GM12878 (cell line): ENCODE data around the gene EYS. TPM values are rescaled to one million over a fixed set of nuclear protein-coding genes. Genes with fewer than 3 reads are reported as not detected.

Experiments
- ATAC-seq: fragments of 200-7000 bp; cut with Tn5 transposase; 3 replicates; pipeline ENCODE4 v1.9.1; 2020; ENCODE audit warnings: mild to moderate bottlenecking, moderate library complexity
- BruUV-seq: library from RNA; stranded (reverse); fragments of 400-500 nt; replicated peaks from 2 replicates; lab custom pipeline; 2021; lab: Mats Ljungman, UMichigan
- CTCF ChIA-PET: fragments of 300-600 bp; sonication (Branson Sonifier 250); formaldehyde crosslinking; extraction: SDS; loops from one replicate; lab custom pipeline; 2021; ENCODE audit warnings: inconsistent platforms; lab: Yijun Ruan, JAX
- POLR2A ChIA-PET: fragments of 350-600 bp; formaldehyde crosslinking; extraction: SDS; loops from one replicate; lab custom pipeline; 2021; ENCODE audit warnings: inconsistent platforms; lab: Charles Lee
- RAD21 ChIA-PET: fragments of 300-600 bp; sonication (Branson Sonifier 250); formaldehyde crosslinking; loops from one replicate; lab custom pipeline; 2023; ENCODE audit warnings: antibody characterized with exemption; ENCODE audit not compliant: unreplicated experiment; lab: Charles Lee
- SMC1A ChIA-PET: fragments of 300-600 bp; sonication (Branson Sonifier 250); formaldehyde crosslinking; loops from one replicate; lab custom pipeline; 2023; ENCODE audit not compliant: unreplicated experiment, uncharacterized antibody; lab: Charles Lee
- DNase-seq: peaks from one replicate; pipeline ENCODE4 v3.0.0-alpha.2; 2011; ENCODE audit warnings: low read depth, low spot score
- FAIRE-seq: peaks from 3 replicates; lab custom pipeline; 2011; peaks lifted over from hg19 to GRCh38; lab: Jason Lieb, UNC
- H2AFZ ChIP-seq: 2 replicates; pipeline ENCODE4 v1.6.0; 2011; ENCODE audit warnings: low read depth, low read length, control low read depth; ENCODE audit not compliant: control insufficient read depth
- H3K27ac ChIP-seq: 2 replicates; pipeline ENCODE4 v1.5.1; 2011; ENCODE audit warnings: control low read depth; ENCODE audit not compliant: control insufficient read depth, insufficient read depth
- H3K27me3 ChIP-seq, 2 experiments: replicated peaks in 1 of 2; 2 replicates each; pipeline versions ENCODE4 v1.6.0 to v1.6.1; 2011; ENCODE audit warnings: low read length in 1 of 2; ENCODE audit not compliant: control insufficient read depth in 2 of 2, insufficient read depth in 2 of 2
- H3K36me3 ChIP-seq, 2 experiments: 2 replicates each; pipeline ENCODE4 v1.5.1; 2011; ENCODE audit warnings: low read length in 1 of 2; ENCODE audit not compliant: control insufficient read depth in 2 of 2, insufficient read depth in 2 of 2
- H3K4me1 ChIP-seq: 2 replicates; pipeline ENCODE4 v1.6.1; 2011; ENCODE audit warnings: mild to moderate bottlenecking, low read length, moderate library complexity, mixed read lengths; ENCODE audit not compliant: control insufficient read depth, insufficient read depth
- H3K4me2 ChIP-seq: 2 replicates; pipeline ENCODE4 v1.6.0; 2011; ENCODE audit warnings: control low read depth; ENCODE audit not compliant: control insufficient read depth, insufficient read depth
- H3K4me3 ChIP-seq: fragments of 200-600 bp; sonication (generic); 2 replicates; pipeline ENCODE4 v1.5.1; 2016
- H3K79me2 ChIP-seq: 2 replicates; pipeline ENCODE4 v1.6.0; 2011; ENCODE audit warnings: low read length; ENCODE audit not compliant: control insufficient read depth, insufficient read depth
- H3K9ac ChIP-seq: 2 replicates; pipeline ENCODE4 v1.8.0; 2011; ENCODE audit warnings: low read length, control low read depth, mixed read lengths; ENCODE audit not compliant: control insufficient read depth, insufficient read depth
- H3K9me3 ChIP-seq: replicated peaks from 3 replicates; pipeline ENCODE4 v1.5.1; 2011; ENCODE audit warnings: mild to moderate bottlenecking, low read length; ENCODE audit not compliant: control insufficient read depth, insufficient read depth
- H4K20me1 ChIP-seq: 2 replicates; pipeline ENCODE4 v1.6.0; 2011; ENCODE audit not compliant: control insufficient read depth, insufficient read depth
- BMI1 ChIP-seq: fragments of 450-650 bp; IDR thresholded peaks from 2 replicates; pipeline ENCODE4 v1.6.1; 2016; ENCODE audit warnings: mild to moderate bottlenecking, moderate library complexity, borderline replicate concordance
- EED ChIP-seq: sonication (generic); IDR thresholded peaks from 2 replicates; pipeline ENCODE4 v1.6.1; 2016; ENCODE audit warnings: antibody characterized with exemption, low read depth
- KLF5 ChIP-seq: fragments of 450-650 bp; IDR thresholded peaks from 2 replicates; pipeline ENCODE4 v1.6.1; 2014; ENCODE audit warnings: mild to moderate bottlenecking; ENCODE audit not compliant: partially characterized antibody
- NKRF ChIP-seq: fragments of 450-650 bp; conservative IDR thresholded peaks from 2 replicates; pipeline ENCODE4 v1.6.1; 2017; ENCODE audit warnings: mild to moderate bottlenecking, moderate library complexity
- RELA ChIP-seq: fragments of 450-650 bp; IDR thresholded peaks from 2 replicates; pipeline ENCODE4 v1.8.0; 2014; ENCODE audit warnings: borderline replicate concordance; ENCODE audit not compliant: partially characterized antibody
- ZBED1 ChIP-seq: IDR thresholded peaks from 2 replicates; pipeline ENCODE4 v1.6.1; 2016; ENCODE audit warnings: borderline replicate concordance
- ZNF217 ChIP-seq: fragments of 450-650 bp; IDR thresholded peaks from 2 replicates; pipeline ENCODE4 v1.6.1; 2017; ENCODE audit warnings: antibody characterized with exemption, mild to moderate bottlenecking
- WGBS: methylation state at CpG from one replicate; pipeline ENCODE4 v1.1.6; 2016; ENCODE audit warnings: low lambda C conversion rate; ENCODE audit not compliant: insufficient replicate concordance, insufficient coverage; ENCODE audit errors: missing lambda C conversion rate; 5-methylcytosine and 5-hydroxymethylcytosine counted together
- in situ Hi-C: fragments of 300-500 bp; cut with MboI; formaldehyde crosslinking; loops from 9 replicates; pipeline ENCODE4 v1.14.3; 2018; ENCODE audit warnings: mixed read lengths
- intact Hi-C: fragments of 100-400 bp; cut with micrococcal nuclease; formaldehyde crosslinking; loops from one replicate; pipeline ENCODE4 v1.14.2; 2022; ENCODE audit not compliant: unreplicated experiment
- polyA plus RNA-seq, 11 experiments: library from polyadenylated mRNA; depleted of rRNA in 4 of 11; unstranded in 6 of 11; stranded (reverse) in 5 of 11; fragments of >200 nt; fragmentation: Nextera tagmentation in 4 of 11; fragmentation: Illumina TruSeq in 1 of 11; extraction: Ambion mirVana in 4 of 11; extraction: Trizol in 1 of 11; gene quantifications; 1 replicate in 1 of 11; 2 replicates in 10 of 11; pipeline versions ENCODE4 v1.2.1 to v1.2.3, GENCODE V29; 2011 to 2016; ENCODE audit warnings: inconsistent platforms in 2 of 11, missing spikeins in 2 of 11, low read depth in 1 of 11
- total RNA-seq, 4 experiments: library from RNA; depleted of rRNA in 3 of 4; stranded (reverse); fragments of >200 nt in 3 of 4; fragmentation: Illumina TruSeq in 1 of 4; extraction: Trizol in 1 of 4; gene quantifications; 2 replicates each; pipeline versions ENCODE4 v1.2.1 to v1.2.3, GENCODE V29; 2013 to 2021

EYS gene
- total and polyA plus RNA-seq, 10 of the 15 experiments (the other 5 are each of a cell fraction or from before 2014, with no cell fraction given) = under 0.01 to 0.14 (median 0.02) TPM; not detected in 1

GRCh38 chr6:65199121-65199520 lies 507.9 kb downstream of the EYS start:
- Histone ChIP-seq H4K20me1 (no peaks in the 10 kb centered on the region), H3K27me3 (no peaks in the 10 kb centered on the region), H3K9ac (no peak overlapping the region)
- TF ChIP-seq KLF5 (no peak), NKRF (no peak), EED (no peak), ZNF217 (no peak), RELA (no peak), BMI1 (no peak), ZBED1 (no peak)
- TF ChIP-seq, all 136 proteins: peak for 0
- intact Hi-C loops = no loop called here
- no peaks in the 10 kb centered on the region for H3K36me3 ChIP-seq
- RAD21 ChIA-PET = no interaction called here
- BruUV-seq = no TSS peak
- no peak overlapping the region for H3K27ac ChIP-seq
- CTCF ChIA-PET = no interaction called here
- SMC1A ChIA-PET = no interaction called here
- POLR2A ChIA-PET = no interaction called here
- no peak for DNase-seq
- WGBS = 19% methylated on average over 3 of the region's 3 CpGs
- ATAC-seq = no peak
- H3K9me3 ChIP-seq = no peaks in the 10 kb centered on the region
- no peak for FAIRE-seq
- in situ Hi-C loops = no loop called here
- no peaks in the 10 kb centered on the region for H3K79me2 ChIP-seq
- H3K4me1 ChIP-seq = no peaks in the 10 kb centered on the region
- no peak overlapping the region for H3K4me2 ChIP-seq
- no peak overlapping the region for H2AFZ ChIP-seq
- no peak overlapping the region for H3K4me3 ChIP-seq
